HG02885 (cell line): Measurements from ENCODE around the gene EPS8L3.
"Not testable (repeated sequence)": the region's sequence is repeated elsewhere in the genome, so short reads cannot be mapped to it uniquely, and the experiment has no call there.

Experiments
- ATAC-seq: cut with Tn5 transposase; IDR thresholded peaks from one replicate; pipeline ENCODE4 v1.9.1; 2021; ENCODE audit warnings: mild to moderate bottlenecking; ENCODE audit not compliant: unreplicated experiment, poor library complexity

The EPS8L3 gene

GRCh38 chr1:109763646-109764415 lies at the start of gene EPS8L3:
Gene EPS8L3 (minus strand): TSS chr1:109763923. CDS start chr1:109761749, 2,174 bp downstream.
- ATAC-seq = no peak

- ATAC-seq = no peak
These were observed 49.1 kb upstream of the EPS8L3 start for GRCh38 chr1:109812691-109813393.

- ATAC-seq = no peak
These were observed 45.0 kb upstream of the EPS8L3 start for GRCh38 chr1:109808703-109809102.

GRCh38 chr1:109807822-109808680 lies 44.3 kb upstream of the EPS8L3 start:
- ATAC-seq = no peak

GRCh38 chr1:109807402-109807801 lies 43.7 kb upstream of the EPS8L3 start:
- no peak for ATAC-seq

- ATAC-seq = no peak
These were observed 43.1 kb upstream of the EPS8L3 start for GRCh38 chr1:109806733-109807400.

GRCh38 chr1:109805486-109806165 lies 41.9 kb upstream of the EPS8L3 start:
- no peak for ATAC-seq

GRCh38 chr1:109804660-109805059 lies 40.9 kb upstream of the EPS8L3 start:
- no peak for ATAC-seq

- no peak for ATAC-seq
These were observed 40.2 kb upstream of the EPS8L3 start for GRCh38 chr1:109803901-109804331.

- ATAC-seq = no peak
These were observed 39.3 kb upstream of the EPS8L3 start for GRCh38 chr1:109802901-109803561.

- ATAC-seq = no peak
These were observed 38.6 kb upstream of the EPS8L3 start for GRCh38 chr1:109802136-109802900.

GRCh38 chr1:109801791-109802135 lies 38.0 kb upstream of the EPS8L3 start:
- ATAC-seq = no peak

GRCh38 chr1:109800291-109800690 lies 36.6 kb upstream of the EPS8L3 start:
- ATAC-seq = no peak

GRCh38 chr1:109799445-109799844 lies 35.7 kb upstream of the EPS8L3 start:
- ATAC-seq = no peak

- not testable (repeated sequence) for ATAC-seq
These were observed 33.5 kb upstream of the EPS8L3 start for GRCh38 chr1:109797303-109797595.

GRCh38 chr1:109796484-109797302 lies 33.0 kb upstream of the EPS8L3 start:
- ATAC-seq = no peak

- no peak for ATAC-seq
These were observed 30.8 kb upstream of the EPS8L3 start for GRCh38 chr1:109794319-109795132.
